Subcutaneous abdominal adipose tissue (tissue), 5 donors: ENCODE data around the gene PRKAR1B.

ENCODE experiments used
- H3K27ac ChIP-seq: one replicate; pipeline ENCODE4 v1.7.0; 2013; ENCODE audit warnings: low read depth, mild to moderate bottlenecking, inconsistent platforms, low read length, moderate library complexity
- H3K27me3 ChIP-seq, 5 donors: one replicate each; pipeline ENCODE4 v1.7.0; 2013; ENCODE audit warnings: low read length in 5 of 5, inconsistent platforms in 1 of 5; ENCODE audit not compliant: control insufficient read depth in 5 of 5, insufficient read depth in 4 of 5
- H3K36me3 ChIP-seq, 5 donors: one replicate each; pipeline ENCODE4 v1.7.0; 2013; ENCODE audit warnings: low read length in 5 of 5; ENCODE audit not compliant: control insufficient read depth in 5 of 5, insufficient read depth in 5 of 5
- H3K4me1 ChIP-seq, 5 donors: one replicate each; pipeline ENCODE4 v1.7.0; 2013; ENCODE audit warnings: low read length in 5 of 5, mild to moderate bottlenecking in 3 of 5, moderate library complexity in 1 of 5; ENCODE audit not compliant: control insufficient read depth in 5 of 5, insufficient read depth in 5 of 5
- H3K4me3 ChIP-seq, 5 donors: one replicate each; pipeline ENCODE4 v1.7.0; 2013; ENCODE audit warnings: low read length in 5 of 5, low read depth in 1 of 5
- H3K9ac ChIP-seq, 5 donors: one replicate each; pipeline ENCODE4 v1.7.0; 2013; ENCODE audit warnings: low read length in 5 of 5, mild to moderate bottlenecking in 4 of 5, moderate library complexity in 3 of 5
- H3K9me3 ChIP-seq, 5 donors: one replicate each; pipeline ENCODE4 v1.7.0; 2013; ENCODE audit warnings: low read length in 5 of 5; ENCODE audit not compliant: control insufficient read depth in 5 of 5
- donor health status: healthy.
- donor health status: healthy.
- donor health status: healthy.
- donor health status: healthy.
- donor health status: healthy.

Gene PRKAR1B

DNA sequence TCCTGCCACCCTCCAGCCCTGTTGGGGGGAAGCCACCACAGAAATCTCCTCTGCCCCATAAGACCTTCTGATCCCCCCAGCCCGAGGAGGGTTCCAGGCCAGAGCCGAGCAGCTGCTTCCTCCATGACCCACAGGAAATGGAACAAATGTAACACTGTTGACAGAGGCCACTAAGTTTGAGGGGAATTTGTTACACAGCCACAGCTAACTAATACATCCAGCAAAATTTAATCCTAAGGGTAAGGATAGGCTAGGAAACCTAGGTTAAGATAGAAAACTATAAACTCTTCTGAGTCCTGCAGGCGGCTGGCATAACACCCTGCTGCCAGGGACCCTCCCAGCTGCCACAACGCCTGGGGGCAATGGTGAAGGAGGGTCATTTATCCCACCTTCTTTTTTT is 140.6 kb downstream of the PRKAR1B start:
- peaks cover 0 to 7% (median 4%) of the 10 kb centered on the region in 5 donors for H3K9me3 ChIP-seq
- no peak overlapping the region for H3K27ac ChIP-seq
- no peak overlapping the region for H3K9ac ChIP-seq
- no peaks in the 10 kb centered on the region for H3K27me3 ChIP-seq
- H3K36me3 ChIP-seq = peaks cover 0 to 30% (median 2%) of the 10 kb centered on the region in 5 donors
- H3K4me1 ChIP-seq = peaks cover 0 to 1% (median 0%) of the 10 kb centered on the region in 5 donors
- H3K4me3 ChIP-seq = no peak overlapping the region

GRCh38 chr7:585873-586272 is 141.2 kb downstream of the PRKAR1B start:
- Histone ChIP-seq H3K27me3 (no peaks in the 10 kb centered on the region), H3K27ac (no peak overlapping the region), H3K4me1 (peaks cover 0 to 1% (median 0%) of the 10 kb centered on the region in 5 donors), H3K9ac (no peak overlapping the region), H3K4me3 (no peak overlapping the region), H3K9me3 (peaks cover 0 to 7% (median 4%) of the 10 kb centered on the region in 5 donors), H3K36me3 (peaks cover 0 to 30% (median 2%) of the 10 kb centered on the region in 5 donors)

- H3K36me3 ChIP-seq = peaks cover 0 to 30% (median 2%) of the 10 kb centered on the region in 5 donors
- H3K9ac ChIP-seq = no peak overlapping the region
- no peak overlapping the region for H3K27ac ChIP-seq
- H3K4me3 ChIP-seq = no peak overlapping the region
- H3K27me3 ChIP-seq = no peaks in the 10 kb centered on the region
- H3K4me1 ChIP-seq = peaks cover 0 to 1% (median 0%) of the 10 kb centered on the region in 5 donors
- peaks cover 0 to 7% (median 4%) of the 10 kb centered on the region in 5 donors for H3K9me3 ChIP-seq
Measured at GRCh38 chr7:585229-585711, 141.8 kb downstream of the PRKAR1B start.

GRCh38 chr7:584820-585219 is 142.3 kb downstream of the PRKAR1B start:
- Histone ChIP-seq H3K27me3 (no peaks in the 10 kb centered on the region), H3K9me3 (peaks cover 0 to 7% (median 4%) of the 10 kb centered on the region in 5 donors), H3K4me1 (peaks cover 0 to 1% (median 0%) of the 10 kb centered on the region in 5 donors), H3K4me3 (no peak overlapping the region), H3K9ac (no peak overlapping the region), H3K36me3 (peaks cover 0 to 30% (median 2%) of the 10 kb centered on the region in 5 donors), H3K27ac (no peak overlapping the region)

DNA sequence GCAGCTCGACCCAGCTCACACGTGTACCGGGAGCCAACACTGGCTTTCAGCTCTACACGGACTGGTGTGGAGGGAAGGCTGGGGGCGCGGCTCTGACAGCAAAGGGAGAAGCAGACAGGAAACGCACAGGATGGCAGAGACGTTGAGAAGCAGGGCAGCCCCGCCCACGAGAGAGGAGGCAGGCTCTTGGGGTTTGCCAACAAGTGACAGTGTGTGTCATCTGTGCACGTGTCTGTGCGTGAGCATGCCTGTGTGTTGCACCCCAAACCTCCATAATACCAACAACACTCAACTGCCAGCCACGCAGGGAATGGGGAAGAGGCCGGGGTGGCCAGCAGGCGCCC is 143.0 kb downstream of the PRKAR1B start:
- no peak overlapping the region for H3K9ac ChIP-seq
- no peaks in the 10 kb centered on the region for H3K27me3 ChIP-seq
- peak overlapping the region in 1 of 5 donors; percentile 0 for H3K4me3 ChIP-seq
- H3K9me3 ChIP-seq = peaks cover 0 to 7% (median 4%) of the 10 kb centered on the region in 5 donors
- H3K27ac ChIP-seq = no peak overlapping the region
- peaks cover 0 to 26% (median 2%) of the 10 kb centered on the region in 5 donors for H3K36me3 ChIP-seq
- H3K4me1 ChIP-seq = peaks cover 0 to 1% (median 0%) of the 10 kb centered on the region in 5 donors

DNA sequence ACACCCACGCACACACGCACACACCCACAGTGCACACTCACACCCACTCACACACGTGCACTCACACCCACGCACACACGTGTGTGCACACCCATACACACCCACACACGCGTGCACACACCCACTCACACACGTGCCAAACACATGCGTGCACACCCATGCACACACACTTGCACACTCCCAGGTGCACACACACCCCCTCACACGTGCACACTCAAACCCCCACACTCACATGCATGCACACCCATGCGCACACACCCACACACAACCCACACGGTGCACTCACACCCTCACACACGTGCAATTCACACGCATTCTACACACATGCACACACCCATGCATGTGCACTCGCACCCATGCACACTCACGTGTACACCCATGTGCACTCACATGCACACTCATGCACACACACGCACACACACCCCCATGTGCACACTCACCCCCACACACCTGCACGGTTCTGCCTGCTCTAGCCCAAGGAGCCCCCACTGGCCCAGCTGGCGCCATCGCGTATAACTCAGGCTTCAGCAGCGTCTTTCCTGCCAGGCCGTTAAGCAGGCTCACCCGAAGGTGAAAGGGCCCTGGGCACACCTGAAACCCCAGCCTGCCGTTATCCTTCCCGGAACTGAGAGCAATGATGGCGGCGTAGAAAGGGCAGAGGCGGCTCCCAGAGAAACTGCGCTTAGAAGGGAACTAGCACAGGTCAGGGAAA is 143.5 kb downstream of the PRKAR1B start:
- H3K27me3 ChIP-seq = no peaks in the 10 kb centered on the region
- peaks cover 0 to 1% (median 0%) of the 10 kb centered on the region in 5 donors for H3K4me1 ChIP-seq
- no peak overlapping the region for H3K9ac ChIP-seq
- peak overlapping the region in 1 of 5 donors; percentile 0 for H3K4me3 ChIP-seq
- peaks cover 0 to 21% (median 2%) of the 10 kb centered on the region in 5 donors for H3K36me3 ChIP-seq
- no peak overlapping the region for H3K27ac ChIP-seq
- H3K9me3 ChIP-seq = peaks cover 0 to 7% (median 4%) of the 10 kb centered on the region in 5 donors

- Histone ChIP-seq H3K4me1 (peaks cover 0 to 1% (median 0%) of the 10 kb centered on the region in 5 donors), H3K9me3 (peaks cover 0 to 7% (median 4%) of the 10 kb centered on the region in 5 donors), H3K4me3 (no peak overlapping the region), H3K27ac (no peak overlapping the region), H3K9ac (no peak overlapping the region), H3K27me3 (no peaks in the 10 kb centered on the region), H3K36me3 (peaks cover 0 to 17% (median 2%) of the 10 kb centered on the region in 5 donors)
Measured at GRCh38 chr7:582931-583330, 144.2 kb downstream of the PRKAR1B start.

DNA sequence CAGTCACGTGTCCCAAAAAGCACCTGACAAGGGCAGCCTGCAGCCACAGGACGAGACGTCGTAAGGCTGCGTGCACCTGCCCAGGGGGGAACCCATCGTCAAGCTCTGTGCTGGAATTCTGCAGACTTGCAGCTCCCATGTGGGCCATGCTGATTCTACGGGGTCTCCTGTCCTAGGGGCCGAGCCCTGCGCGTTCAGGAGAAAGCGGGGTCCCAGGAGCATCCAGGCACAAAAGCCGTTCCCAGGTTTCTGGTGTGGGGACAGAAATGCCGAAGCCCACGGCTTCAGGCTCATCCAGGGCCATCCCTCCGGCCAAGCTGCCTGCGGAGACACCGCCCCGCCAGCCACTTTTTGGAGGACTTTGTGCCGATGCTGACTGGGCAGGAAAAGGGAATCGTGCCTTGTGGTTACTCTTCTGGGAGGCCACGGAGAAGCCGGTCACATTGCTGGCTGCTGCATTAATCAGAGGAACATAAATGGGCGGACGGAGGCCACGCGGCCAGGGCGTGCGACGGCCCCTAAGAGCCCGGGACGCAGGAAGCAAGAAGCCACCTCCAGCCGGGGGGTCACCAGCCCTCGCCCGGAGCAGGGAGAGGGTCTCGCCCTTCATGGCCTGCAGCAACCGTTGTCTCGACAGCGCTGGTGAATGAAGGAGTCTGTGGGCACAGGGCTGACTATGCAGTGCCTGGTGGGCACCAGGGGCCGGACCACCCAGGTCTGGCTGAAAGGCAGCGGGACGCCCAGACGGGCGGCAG is 144.8 kb downstream of the PRKAR1B start:
- H3K36me3 ChIP-seq = peaks cover 0 to 17% (median 2%) of the 10 kb centered on the region in 5 donors
- no peak overlapping the region for H3K9ac ChIP-seq
- H3K27me3 ChIP-seq = no peaks in the 10 kb centered on the region
- no peak overlapping the region for H3K27ac ChIP-seq
- peaks cover 0 to 1% (median 0%) of the 10 kb centered on the region in 5 donors for H3K4me1 ChIP-seq
- H3K9me3 ChIP-seq = peaks cover 0 to 7% (median 4%) of the 10 kb centered on the region in 5 donors
- H3K4me3 ChIP-seq = no peak overlapping the region

- Histone ChIP-seq H3K27ac (no peak overlapping the region), H3K9ac (no peak overlapping the region), H3K4me1 (no peaks in the 10 kb centered on the region), H3K36me3 (peaks cover 0 to 12% (median 0%) of the 10 kb centered on the region in 5 donors), H3K4me3 (no peak overlapping the region), H3K9me3 (no peaks in the 10 kb centered on the region), H3K27me3 (no peaks in the 10 kb centered on the region)
Measured at GRCh38 chr7:578386-578785, 148.7 kb downstream of the PRKAR1B start.
